AG10803 (cell line): ENCODE results near the gene ECT2.
A peak's percentile ranks its signal among the peaks of the same experiment; 100 is the strongest.
"Not testable (repeated sequence)": the region's sequence is repeated elsewhere in the genome, so short reads cannot be mapped to it uniquely, and the experiment has no call there.

Source experiments
- DNase-seq: peaks from one replicate; pipeline ENCODE4 v3.0.0; 2010; ENCODE audit warnings: low read depth
- H3K4me3 ChIP-seq: 2 replicates; pipeline ENCODE4 v1.5.1; 2011; ENCODE audit warnings: mild to moderate bottlenecking, low read length, control low read depth
- CTCF ChIP-seq: conservative IDR thresholded peaks from 2 replicates; pipeline ENCODE4 v1.5.1; 2011; ENCODE audit warnings: mild to moderate bottlenecking, low read length, control low read depth, inconsistent platforms

ECT2 gene

GRCh38 chr3:172713316-172713715 is 37.2 kb upstream of the ECT2 start:
- TF ChIP-seq CTCF: no peak
- no peak overlapping the region for H3K4me3 ChIP-seq
- DNase-seq: peak; percentile 46

GRCh38 chr3:172716476-172716875 is 34.0 kb upstream of the ECT2 start:
- no peak for TF ChIP-seq CTCF
- no peak overlapping the region for H3K4me3 ChIP-seq
- DNase-seq: no peak

GRCh38 chr3:172717493-172718088 is 32.9 kb upstream of the ECT2 start:
- TF ChIP-seq CTCF: peak; percentile 39
- no peak for DNase-seq
- no peak overlapping the region for H3K4me3 ChIP-seq

- not testable (repeated sequence) for DNase-seq, H3K4me3 ChIP-seq
Observed at GRCh38 chr3:172722536-172723040, 27.9 kb upstream of the ECT2 start.

GRCh38 chr3:172726380-172726779 is 24.1 kb upstream of the ECT2 start:
- H3K4me3 ChIP-seq: no peak overlapping the region
- DNase-seq: no peak
- TF ChIP-seq CTCF: no peak

GRCh38 chr3:172735014-172735413 is 15.5 kb upstream of the ECT2 start:
- H3K4me3 ChIP-seq: no peak overlapping the region
- TF ChIP-seq CTCF: no peak
- no peak for DNase-seq

- H3K4me3 ChIP-seq: no peak overlapping the region
- TF ChIP-seq CTCF: no peak
- no peak for DNase-seq
Observed at GRCh38 chr3:172739462-172739861, 11.1 kb upstream of the ECT2 start.
